IPS-15b (cell line): Measurements from ENCODE around the gene ZDHHC14.

Experiments
- H3K27me3 ChIP-seq: one replicate; pipeline ENCODE4 v1.6.1; 2013; ENCODE audit warnings: low read length; ENCODE audit not compliant: control insufficient read depth, insufficient read depth
- H3K36me3 ChIP-seq: one replicate; pipeline ENCODE4 v1.6.1; 2013; ENCODE audit warnings: low read length; ENCODE audit not compliant: control insufficient read depth, insufficient read depth
- H3K4me1 ChIP-seq: one replicate; pipeline ENCODE4 v1.6.1; 2013; ENCODE audit warnings: mild to moderate bottlenecking, low read length; ENCODE audit not compliant: control insufficient read depth, insufficient read depth
- H3K4me3 ChIP-seq: one replicate; pipeline ENCODE4 v1.5.1; 2013; ENCODE audit warnings: low read depth, low read length
- H3K9ac ChIP-seq: one replicate; pipeline ENCODE4 v1.6.1; 2013; ENCODE audit warnings: low read depth, mild to moderate bottlenecking, low read length
- H3K9me3 ChIP-seq: one replicate; pipeline ENCODE4 v1.6.1; 2013; ENCODE audit warnings: mild to moderate bottlenecking, low read length; ENCODE audit not compliant: control insufficient read depth, insufficient read depth

ZDHHC14 gene

DNA sequence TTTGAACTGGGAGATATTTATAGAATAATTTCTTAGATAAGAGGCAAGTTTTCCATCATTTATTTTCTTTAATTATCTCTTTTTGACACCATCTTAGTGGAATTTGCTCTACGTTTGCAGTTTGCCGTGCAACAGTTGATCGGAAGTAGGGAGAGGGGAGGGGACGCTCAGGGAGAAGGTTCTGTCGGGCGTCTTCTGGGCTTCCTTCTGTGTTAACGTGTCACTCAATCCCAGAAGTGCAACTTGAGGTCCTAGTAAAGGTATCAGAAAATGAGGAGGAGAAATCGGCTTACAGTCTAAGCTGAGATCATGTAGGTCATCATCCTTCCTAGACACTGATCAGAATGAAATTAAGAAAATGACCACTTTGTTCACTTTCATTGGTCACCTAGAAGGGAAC lies 293.1 kb downstream of the ZDHHC14 start:
- H3K27me3 ChIP-seq: no peaks in the 10 kb centered on the region
- peaks cover 4% of the 10 kb centered on the region for H3K4me1 ChIP-seq
- H3K9me3 ChIP-seq: no peaks in the 10 kb centered on the region
- H3K9ac ChIP-seq: no peak overlapping the region
- no peaks in the 10 kb centered on the region for H3K36me3 ChIP-seq
- no peak overlapping the region for H3K4me3 ChIP-seq

DNA sequence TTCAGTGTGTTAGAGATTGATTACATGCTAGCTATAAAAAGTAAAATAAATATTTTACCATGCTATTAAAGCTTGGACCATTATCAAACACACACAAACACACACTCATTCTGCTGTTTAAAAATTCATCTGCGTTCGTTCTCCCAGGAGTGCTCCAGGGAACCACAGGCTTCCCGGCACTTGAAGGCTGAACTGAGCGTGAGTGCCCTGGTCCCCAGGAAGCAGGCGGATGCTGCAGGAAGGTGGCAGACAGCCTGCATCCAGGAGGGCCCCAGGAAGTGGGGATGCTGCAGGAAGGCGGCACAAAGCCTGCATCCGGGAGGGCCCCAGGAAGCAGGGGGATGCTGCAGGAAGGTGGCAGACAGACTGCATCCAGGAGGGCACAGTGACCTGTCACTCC lies 294.8 kb downstream of the ZDHHC14 start:
- H3K9me3 ChIP-seq: no peaks in the 10 kb centered on the region
- no peak overlapping the region for H3K4me3 ChIP-seq
- no peaks in the 10 kb centered on the region for H3K4me1 ChIP-seq
- no peaks in the 10 kb centered on the region for H3K27me3 ChIP-seq
- H3K36me3 ChIP-seq: no peaks in the 10 kb centered on the region
- H3K9ac ChIP-seq: no peak overlapping the region

DNA sequence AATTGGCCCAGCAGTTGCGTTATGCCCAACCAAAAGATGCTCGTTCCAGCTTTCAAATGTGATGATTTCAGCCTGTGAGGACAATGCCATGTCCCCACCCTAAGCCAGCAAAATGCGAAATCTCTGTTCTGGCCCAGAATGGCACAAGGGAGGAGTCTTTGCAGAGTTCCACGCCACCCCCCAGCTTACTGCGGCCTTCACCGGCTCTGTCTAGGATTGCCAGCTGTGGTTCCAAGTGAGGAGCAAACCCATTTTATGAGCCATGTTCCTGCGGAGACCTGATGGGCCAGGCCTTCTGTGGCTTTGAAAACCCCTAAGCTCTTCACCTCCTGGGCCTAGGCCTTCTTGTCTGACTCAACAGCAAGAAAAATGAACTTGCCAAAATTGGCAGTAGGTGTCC lies 295.3 kb downstream of the ZDHHC14 start:
- H3K9ac ChIP-seq: no peak overlapping the region
- no peaks in the 10 kb centered on the region for H3K36me3 ChIP-seq
- H3K4me3 ChIP-seq: no peak overlapping the region
- no peaks in the 10 kb centered on the region for H3K9me3 ChIP-seq
- H3K4me1 ChIP-seq: no peaks in the 10 kb centered on the region
- H3K27me3 ChIP-seq: no peaks in the 10 kb centered on the region

DNA sequence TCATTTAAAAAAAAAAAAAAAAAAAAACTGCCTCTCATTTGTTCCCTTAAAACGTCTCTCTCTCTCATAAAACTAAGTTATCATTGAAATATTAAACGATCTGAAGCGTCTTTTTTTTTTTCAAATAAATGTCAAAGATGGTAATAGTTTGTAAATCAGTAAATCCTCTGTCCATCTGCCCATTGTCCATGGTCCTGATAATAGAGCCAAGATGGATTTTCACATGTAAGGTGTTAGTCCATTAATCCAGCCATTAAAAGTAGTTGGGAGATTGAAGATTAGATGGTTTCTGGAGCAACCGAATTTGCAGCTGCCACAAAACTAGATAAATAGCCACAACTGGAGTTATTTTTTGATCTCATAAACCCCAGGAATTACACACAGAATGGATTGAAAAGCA lies 296.2 kb downstream of the ZDHHC14 start:
- no peak overlapping the region for H3K4me3 ChIP-seq
- H3K4me1 ChIP-seq: no peaks in the 10 kb centered on the region
- H3K9ac ChIP-seq: no peak overlapping the region
- H3K9me3 ChIP-seq: no peaks in the 10 kb centered on the region
- H3K36me3 ChIP-seq: no peaks in the 10 kb centered on the region
- no peaks in the 10 kb centered on the region for H3K27me3 ChIP-seq

DNA sequence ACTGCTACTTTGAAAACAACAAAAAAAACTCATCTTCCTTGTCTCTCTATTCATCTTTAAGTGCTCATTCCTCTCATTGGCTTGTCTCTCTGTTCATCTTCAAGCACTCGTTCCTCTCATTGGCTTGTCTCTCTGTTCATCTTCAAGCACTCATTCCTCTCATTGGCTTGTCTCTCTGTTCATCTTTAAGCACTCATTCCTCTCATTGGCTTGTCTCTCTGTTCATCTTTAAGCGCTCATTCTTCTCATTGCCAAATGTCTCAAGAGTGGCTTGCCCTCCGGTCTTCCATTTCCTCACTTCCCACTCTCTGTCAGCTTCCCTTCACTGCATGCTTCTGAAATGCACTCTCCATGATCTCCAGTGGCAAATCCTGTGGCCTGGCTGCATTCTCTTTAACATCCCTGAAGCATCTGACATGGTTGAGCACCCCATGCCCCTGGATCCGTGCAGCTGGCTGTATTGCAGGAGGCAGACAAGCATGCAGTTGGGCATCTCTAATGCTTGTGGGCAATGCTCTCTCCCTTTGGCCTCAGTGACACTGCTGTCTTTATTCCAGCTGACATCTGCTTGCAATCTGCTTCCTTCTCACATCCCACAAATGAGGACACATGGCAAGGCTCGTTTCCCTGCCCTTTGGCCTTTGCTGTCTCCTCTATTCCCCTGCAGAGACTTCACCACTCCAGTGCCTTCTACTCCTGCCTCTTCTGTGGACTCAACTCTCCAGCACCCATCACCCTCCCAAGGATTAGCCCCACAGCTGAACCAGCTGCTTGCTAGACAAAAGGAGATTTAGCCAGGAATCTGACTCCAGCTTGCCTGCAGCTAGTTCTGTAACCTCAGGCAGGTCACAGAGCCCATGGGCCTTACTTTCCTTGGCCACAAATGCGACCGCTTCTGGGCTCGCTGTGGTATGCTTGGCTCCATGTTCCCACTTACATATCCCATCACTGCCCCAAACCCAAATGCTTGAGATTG lies 298.9 kb downstream of the ZDHHC14 start:
- Histone ChIP-seq H3K4me1 (no peaks in the 10 kb centered on the region), H3K9ac (no peak overlapping the region), H3K36me3 (no peaks in the 10 kb centered on the region), H3K4me3 (no peak overlapping the region), H3K9me3 (no peaks in the 10 kb centered on the region), H3K27me3 (no peaks in the 10 kb centered on the region)

DNA sequence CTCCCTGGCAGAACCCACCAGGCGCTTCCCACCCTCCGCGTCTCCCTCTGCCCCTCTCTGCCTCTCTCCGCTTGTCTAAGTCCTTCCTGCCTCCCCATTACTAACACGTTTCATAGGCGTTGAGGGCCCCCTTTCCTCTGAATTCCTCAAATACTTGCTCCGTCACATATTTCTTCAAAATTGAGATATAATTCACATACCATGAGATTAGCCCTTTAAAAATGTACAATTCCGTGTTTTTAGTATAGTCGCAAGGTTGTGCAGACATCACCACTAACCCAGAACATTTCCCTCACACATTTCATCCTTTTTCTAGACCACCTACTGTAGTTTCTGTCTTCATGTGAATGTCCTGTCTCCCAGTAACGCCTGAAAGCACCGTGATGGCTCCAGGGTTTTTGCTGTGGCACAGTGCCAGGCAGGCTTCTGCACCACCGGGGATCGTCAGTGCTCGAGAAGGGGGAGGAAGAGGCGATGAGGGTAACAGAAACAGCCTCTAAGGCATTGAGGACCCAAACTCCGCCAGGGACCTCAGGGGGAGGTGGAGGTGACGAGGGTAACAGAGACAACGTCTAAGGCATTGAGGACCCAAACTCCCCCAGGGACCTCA lies 300.2 kb downstream of the ZDHHC14 start:
- no peaks in the 10 kb centered on the region for H3K4me1 ChIP-seq
- no peak overlapping the region for H3K4me3 ChIP-seq
- no peaks in the 10 kb centered on the region for H3K9me3 ChIP-seq
- no peaks in the 10 kb centered on the region for H3K27me3 ChIP-seq
- no peak overlapping the region for H3K9ac ChIP-seq
- no peaks in the 10 kb centered on the region for H3K36me3 ChIP-seq

DNA sequence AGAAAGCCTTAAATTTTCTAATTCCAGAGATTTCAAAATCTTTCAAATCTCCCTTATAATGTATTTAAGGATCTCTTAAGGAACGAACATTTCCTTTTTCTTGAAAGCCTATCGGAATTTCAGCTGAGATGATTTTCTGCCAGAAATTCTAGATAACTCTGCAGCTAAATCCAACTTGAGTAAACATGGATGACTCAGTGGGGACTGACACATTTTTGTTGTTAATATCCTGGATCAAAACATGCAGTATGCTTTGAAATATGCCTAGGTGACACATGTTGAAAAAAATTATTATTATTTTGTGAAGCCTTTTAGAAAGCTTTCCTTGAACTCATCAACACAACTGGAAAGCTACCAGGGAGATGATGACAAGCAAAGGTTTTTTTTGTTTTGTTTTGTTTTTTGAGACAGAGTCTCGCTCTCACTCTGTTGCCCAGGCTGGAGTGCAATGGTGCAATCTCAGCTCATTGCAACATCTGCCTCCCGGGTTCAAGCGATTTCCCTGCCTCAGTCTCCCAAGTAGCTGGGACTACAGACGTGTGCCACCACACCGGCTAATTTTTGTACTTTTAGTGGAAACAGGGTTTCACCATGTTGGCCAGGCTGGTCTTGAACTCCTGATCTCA lies 302.0 kb downstream of the ZDHHC14 start:
- no peaks in the 10 kb centered on the region for H3K4me1 ChIP-seq
- no peaks in the 10 kb centered on the region for H3K36me3 ChIP-seq
- H3K9me3 ChIP-seq: no peaks in the 10 kb centered on the region
- no peak overlapping the region for H3K4me3 ChIP-seq
- H3K27me3 ChIP-seq: no peaks in the 10 kb centered on the region
- H3K9ac ChIP-seq: no peak overlapping the region

DNA sequence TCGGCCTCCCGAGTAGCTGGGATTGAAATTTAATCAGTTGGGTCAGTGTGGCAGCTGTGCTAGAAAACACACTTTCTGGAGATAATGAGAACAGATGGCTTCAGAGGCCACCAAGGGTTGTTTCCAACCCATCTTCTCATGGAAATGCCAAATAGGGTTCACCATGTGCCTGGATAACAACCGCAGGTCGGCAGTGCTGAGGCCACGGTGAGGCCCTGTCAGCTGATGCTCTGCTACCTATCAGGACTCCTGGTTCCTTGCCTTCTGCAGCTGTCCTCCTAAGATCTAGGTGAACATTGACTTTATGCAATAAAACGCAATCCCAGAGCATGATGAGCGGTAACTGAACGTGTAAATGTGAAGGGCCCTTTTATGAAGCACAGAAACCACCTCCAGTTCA lies 302.7 kb downstream of the ZDHHC14 start:
- Histone ChIP-seq H3K9ac (no peak overlapping the region), H3K4me1 (no peaks in the 10 kb centered on the region), H3K27me3 (no peaks in the 10 kb centered on the region), H3K4me3 (no peak overlapping the region), H3K36me3 (no peaks in the 10 kb centered on the region), H3K9me3 (no peaks in the 10 kb centered on the region)

DNA sequence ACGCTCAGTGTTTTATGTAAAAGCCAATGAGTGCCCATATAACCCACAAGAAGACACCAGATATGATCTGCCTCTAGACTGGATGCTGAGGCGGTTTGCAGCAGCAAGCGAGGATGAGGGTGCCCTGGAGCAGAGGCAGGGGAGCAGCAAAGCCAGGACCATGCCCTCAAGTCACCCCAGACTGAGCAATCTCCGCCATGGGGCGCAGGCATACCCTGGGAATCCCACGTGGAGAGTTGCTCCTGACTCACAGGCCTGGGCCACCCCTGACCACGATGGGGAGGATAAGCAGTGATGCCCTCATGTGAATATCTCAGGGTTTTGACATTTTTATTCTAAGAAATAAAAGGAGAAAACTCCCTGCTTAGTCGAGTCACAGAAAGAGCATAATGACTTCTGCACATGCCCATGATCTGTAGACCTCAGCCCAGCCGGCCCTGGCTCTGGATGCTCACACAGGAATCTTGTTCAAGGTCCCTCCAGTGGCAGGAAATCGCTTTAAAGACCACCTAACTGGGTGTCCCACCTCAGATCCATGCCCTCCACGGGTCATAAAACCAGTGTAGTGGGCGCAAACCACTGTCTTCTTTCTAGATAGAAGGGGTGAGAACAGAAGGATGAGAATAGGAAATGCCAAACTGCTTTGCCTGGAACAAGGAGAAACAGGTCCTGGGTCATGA lies 303.8 kb downstream of the ZDHHC14 start:
- Histone ChIP-seq H3K9ac (no peak overlapping the region), H3K27me3 (no peaks in the 10 kb centered on the region), H3K4me1 (no peaks in the 10 kb centered on the region), H3K36me3 (no peaks in the 10 kb centered on the region), H3K4me3 (no peak overlapping the region), H3K9me3 (no peaks in the 10 kb centered on the region)

DNA sequence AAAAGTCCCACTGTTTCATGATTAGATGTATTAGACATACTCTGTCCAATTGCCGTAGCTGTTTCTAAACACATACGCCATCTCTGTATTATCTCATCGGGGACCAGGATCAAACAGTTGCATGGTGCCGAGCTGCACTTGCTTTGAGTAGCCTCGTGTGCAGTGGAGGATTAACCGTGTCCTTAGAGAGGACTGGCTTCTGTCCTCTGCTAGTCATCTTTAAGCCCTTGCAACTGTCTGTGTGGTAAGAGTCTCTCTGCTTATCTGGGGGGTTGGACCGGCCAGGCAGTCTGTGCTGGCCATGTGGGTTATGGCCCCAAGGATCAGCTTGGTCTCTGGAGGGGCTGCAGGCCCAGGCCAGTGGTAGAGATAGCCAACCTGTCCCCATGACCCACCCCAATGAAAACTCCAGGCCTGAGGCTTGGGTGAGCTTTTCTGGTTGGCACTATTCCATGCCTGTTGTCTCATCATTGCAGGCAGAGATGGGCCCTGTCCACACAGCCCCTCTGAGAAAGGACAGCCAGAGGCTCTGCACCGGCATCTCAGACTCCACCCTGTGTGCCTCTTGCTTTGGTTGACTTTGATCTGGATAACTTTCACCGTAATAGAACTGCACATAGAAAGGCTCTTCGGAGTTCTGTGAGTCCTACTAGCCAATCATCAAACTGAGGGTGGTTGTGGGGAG lies 304.7 kb downstream of the ZDHHC14 start:
- no peaks in the 10 kb centered on the region for H3K9me3 ChIP-seq
- H3K36me3 ChIP-seq: no peaks in the 10 kb centered on the region
- no peak overlapping the region for H3K4me3 ChIP-seq
- H3K4me1 ChIP-seq: no peaks in the 10 kb centered on the region
- H3K9ac ChIP-seq: no peak overlapping the region
- no peaks in the 10 kb centered on the region for H3K27me3 ChIP-seq

DNA sequence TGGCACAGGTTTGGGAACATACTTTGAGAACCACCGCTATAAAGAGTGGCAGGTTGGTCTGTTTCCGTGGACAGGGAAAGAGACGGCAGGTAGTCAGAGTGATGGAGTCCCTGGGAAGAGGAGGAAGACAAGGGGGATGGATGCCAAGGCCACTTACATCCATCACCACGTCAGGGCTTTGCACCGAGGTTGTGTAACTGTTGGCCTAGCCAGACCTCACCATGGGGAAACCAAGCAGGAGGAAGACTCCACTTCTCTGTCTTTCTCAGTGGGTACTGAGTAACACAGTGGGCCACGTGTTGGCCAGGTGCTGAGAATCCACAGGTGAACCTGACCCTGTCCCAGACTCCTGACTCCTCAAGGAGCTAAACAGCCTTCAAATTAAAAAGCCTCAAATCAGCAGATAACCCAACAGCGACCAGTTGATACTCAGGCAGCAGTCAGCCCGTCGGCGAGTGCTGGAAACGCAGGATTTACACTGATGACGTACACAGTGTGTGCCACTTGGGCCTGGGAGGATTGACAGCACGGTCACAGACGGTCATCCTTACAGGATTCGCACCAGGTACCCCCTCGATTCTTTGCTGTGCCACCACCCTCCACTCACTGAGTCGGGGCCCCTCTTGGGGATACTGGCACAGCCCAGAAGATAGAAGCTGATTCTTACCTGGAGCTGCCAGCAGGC lies 307.4 kb downstream of the ZDHHC14 start:
- Histone ChIP-seq H3K9me3 (no peaks in the 10 kb centered on the region), H3K4me1 (no peaks in the 10 kb centered on the region), H3K27me3 (no peaks in the 10 kb centered on the region), H3K9ac (no peak overlapping the region), H3K4me3 (no peak overlapping the region), H3K36me3 (no peaks in the 10 kb centered on the region)
